ENCODE results near the gene CCDC117. TPM values are rescaled to one million over a fixed set of nuclear protein-coding genes. Genes with fewer than 3 reads are reported as not detected.

Gene CCDC117
- total RNA-seq, 1 experiment from 2014 or later, result 33.5 TPM

DNA sequence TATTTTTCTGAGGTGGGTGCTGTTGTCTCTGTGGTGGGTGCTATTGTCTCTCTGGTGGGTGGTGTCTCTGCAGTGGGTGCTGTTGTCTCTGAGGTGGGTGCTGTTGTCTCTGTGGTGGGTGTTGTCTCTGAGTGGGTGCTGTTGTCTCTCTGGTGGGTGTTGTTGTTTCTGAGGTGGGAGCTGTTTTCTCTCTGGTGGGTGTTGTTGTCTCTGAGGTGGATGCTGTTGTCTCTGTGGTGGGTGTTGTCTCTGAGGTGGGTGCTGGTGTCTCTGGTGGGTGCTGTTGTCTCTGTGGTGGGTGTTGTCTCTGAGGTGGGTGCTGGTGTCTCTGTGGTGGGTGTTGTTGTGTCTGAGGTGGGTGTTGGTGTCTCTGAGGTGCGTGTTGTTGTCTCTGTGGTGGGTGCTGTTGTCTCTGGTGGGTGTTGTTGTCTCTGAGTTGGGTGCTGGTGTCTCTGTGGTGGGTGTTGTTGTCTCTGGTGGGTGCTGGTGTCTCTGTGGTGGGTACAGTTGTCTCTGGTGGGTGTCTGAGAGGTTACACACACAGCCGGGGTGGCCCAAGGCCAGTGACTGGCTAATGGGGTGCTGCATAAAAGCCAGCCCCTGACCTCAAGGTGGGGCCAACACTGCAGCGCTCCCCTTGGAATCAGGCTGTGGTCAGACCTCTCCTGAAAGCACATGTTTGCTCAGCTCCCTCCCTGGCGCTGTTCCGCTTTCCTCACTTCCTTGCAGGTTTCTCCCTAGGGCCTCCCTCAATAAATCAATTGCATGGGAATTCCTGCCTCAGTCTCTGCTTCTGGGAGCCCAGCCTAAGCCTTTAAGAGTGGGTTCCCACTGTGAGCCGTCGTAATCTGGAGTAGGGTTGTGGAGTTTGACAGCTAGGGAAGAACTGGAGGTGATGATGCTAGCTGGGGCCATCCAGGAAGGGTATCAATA is 58.9 kb downstream of the CCDC117 start:
- no peak for DNase-seq (ENCODE audit: low spot score)
- Histone ChIP-seq H3K4me1 (ENCODE audit: insufficient read depth, low read length, poor library complexity, severe bottlenecking) (no peaks in the 10 kb centered on the region), H3K4me3 (ENCODE audit: low read depth, low read length, poor library complexity, severe bottlenecking) (no peak overlapping the region), H3K27ac (ENCODE audit: low read depth, low read length, poor library complexity, severe bottlenecking) (no peak overlapping the region), H3K9me3 (ENCODE audit: low read depth, low read length, poor library complexity, severe bottlenecking) (no peaks in the 10 kb centered on the region), H3K36me3 (ENCODE audit: insufficient read depth, low read length, poor library complexity, severe bottlenecking) (no peaks in the 10 kb centered on the region), H3K27me3 (replicated peaks; ENCODE audit: insufficient read depth, low read depth, low read length, poor library complexity) (no peaks in the 10 kb centered on the region)
- TF ChIP-seq, protein P1, sequence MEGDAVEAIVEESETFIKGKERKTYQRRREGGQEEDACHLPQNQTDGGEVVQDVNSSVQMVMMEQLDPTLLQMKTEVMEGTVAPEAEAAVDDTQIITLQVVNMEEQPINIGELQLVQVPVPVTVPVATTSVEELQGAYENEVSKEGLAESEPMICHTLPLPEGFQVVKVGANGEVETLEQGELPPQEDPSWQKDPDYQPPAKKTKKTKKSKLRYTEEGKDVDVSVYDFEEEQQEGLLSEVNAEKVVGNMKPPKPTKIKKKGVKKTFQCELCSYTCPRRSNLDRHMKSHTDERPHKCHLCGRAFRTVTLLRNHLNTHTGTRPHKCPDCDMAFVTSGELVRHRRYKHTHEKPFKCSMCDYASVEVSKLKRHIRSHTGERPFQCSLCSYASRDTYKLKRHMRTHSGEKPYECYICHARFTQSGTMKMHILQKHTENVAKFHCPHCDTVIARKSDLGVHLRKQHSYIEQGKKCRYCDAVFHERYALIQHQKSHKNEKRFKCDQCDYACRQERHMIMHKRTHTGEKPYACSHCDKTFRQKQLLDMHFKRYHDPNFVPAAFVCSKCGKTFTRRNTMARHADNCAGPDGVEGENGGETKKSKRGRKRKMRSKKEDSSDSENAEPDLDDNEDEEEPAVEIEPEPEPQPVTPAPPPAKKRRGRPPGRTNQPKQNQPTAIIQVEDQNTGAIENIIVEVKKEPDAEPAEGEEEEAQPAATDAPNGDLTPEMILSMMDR (conservative IDR thresholded peaks at IDR 0.05; ENCODE audit: low read depth, low read length), result no peak
- TF ChIP-seq EZH2 (IDR thresholded peaks at IDR 0.05; ENCODE audit: borderline replicate concordance, low read depth, low read length, poor library complexity, severe bottlenecking), result no peak
- BruUV-seq (replicated peaks), result no TSS peak
- CTCF ChIA-PET, result interaction anchor here (3.5 kb wide), 1 partner anchor 230 kb away, joined by 16 read pairs; no protein-coding TSS in a partner anchor
- POLR2A ChIA-PET (ENCODE audit: low non-redundant PET), result no interaction called here
- intact Hi-C loops (cut with micrococcal nuclease; ENCODE audit: unreplicated experiment), result no loop called here

DNA sequence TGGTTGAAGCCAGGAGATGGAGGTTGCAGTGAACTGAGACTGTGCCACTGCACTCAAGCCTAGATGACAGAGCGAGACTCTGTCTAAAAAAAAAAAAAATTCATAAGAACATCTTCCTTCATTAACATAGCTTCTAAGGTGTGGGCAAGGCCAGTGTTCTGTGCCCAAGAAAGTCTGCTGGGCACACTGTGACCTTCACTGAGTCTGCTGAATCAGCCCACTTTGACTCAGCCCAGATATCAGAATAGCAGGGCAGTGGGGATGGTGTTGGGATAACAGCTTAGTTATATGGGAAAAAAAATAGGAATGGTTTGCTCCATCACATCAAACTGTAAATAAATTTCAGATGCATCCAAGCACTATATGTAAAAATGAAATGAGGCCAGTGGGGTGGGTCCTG is 60.2 kb downstream of the CCDC117 start:
- DNase-seq (ENCODE audit: low spot score), result no peak
- Histone ChIP-seq H3K4me3 (ENCODE audit: low read depth, low read length, poor library complexity, severe bottlenecking) (no peak overlapping the region), H3K9me3 (ENCODE audit: low read depth, low read length, poor library complexity, severe bottlenecking) (no peaks in the 10 kb centered on the region), H3K4me1 (ENCODE audit: insufficient read depth, low read length, poor library complexity, severe bottlenecking) (no peaks in the 10 kb centered on the region), H3K27ac (ENCODE audit: low read depth, low read length, poor library complexity, severe bottlenecking) (no peak overlapping the region), H3K27me3 (replicated peaks; ENCODE audit: insufficient read depth, low read depth, low read length, poor library complexity) (no peaks in the 10 kb centered on the region), H3K36me3 (ENCODE audit: insufficient read depth, low read length, poor library complexity, severe bottlenecking) (no peaks in the 10 kb centered on the region)
- intact Hi-C loops (cut with micrococcal nuclease; ENCODE audit: unreplicated experiment), result no loop called here
- POLR2A ChIA-PET (ENCODE audit: low non-redundant PET), result interaction anchor here (0.7 kb wide), 1 partner anchor 459 kb away, joined by 13 read pairs; no protein-coding TSS in a partner anchor
- no TSS peak for BruUV-seq (replicated peaks)
- TF ChIP-seq EZH2 (IDR thresholded peaks at IDR 0.05; ENCODE audit: borderline replicate concordance, low read depth, low read length, poor library complexity, severe bottlenecking), result no peak
- TF ChIP-seq, protein P1 (conservative IDR thresholded peaks at IDR 0.05; ENCODE audit: low read depth, low read length), result no peak
- CTCF ChIA-PET, result no interaction called here

DNA sequence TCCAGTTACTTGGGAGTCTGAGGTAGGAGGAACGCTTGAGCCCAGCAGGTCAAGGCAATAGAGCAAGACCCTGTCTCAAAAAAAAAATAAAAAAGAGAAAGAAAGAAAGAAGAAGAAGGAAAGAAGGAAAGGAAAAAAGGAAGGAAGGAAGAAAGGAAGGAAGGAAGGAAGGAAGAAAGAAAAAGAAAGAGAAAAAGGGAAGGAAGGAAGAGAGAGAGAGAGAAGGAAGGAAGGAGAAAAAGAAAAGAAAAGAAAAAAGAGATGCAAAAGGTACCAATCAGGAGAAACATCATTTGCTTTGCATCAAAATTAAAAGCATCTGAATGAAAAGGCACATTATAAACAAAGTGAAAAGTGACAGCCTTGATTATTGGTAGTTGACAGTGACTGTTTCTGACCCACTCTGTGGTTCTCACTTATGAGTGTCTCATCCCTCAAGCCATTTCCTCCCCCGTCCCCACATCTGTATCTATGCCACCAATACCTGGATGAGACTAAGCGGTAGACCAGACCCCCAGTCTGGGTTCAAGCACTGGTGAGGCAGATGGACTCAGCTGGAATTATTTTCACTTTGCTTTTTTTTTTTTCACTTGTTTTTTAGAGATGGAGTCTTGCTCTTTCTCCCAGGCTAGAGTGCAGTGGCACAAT is 60.9 kb downstream of the CCDC117 start:
- no peak for DNase-seq (ENCODE audit: low spot score)
- POLR2A ChIA-PET (ENCODE audit: low non-redundant PET), result interaction anchor here (0.7 kb wide), 2 partner anchors 233 to 460 kb away, joined by 4 to 13 read pairs; no protein-coding TSS in a partner anchor
- BruUV-seq (replicated peaks), result no TSS peak
- CTCF ChIA-PET, result no interaction called here
- Histone ChIP-seq H3K4me3 (ENCODE audit: low read depth, low read length, poor library complexity, severe bottlenecking) (no peak overlapping the region), H3K4me1 (ENCODE audit: insufficient read depth, low read length, poor library complexity, severe bottlenecking) (no peaks in the 10 kb centered on the region), H3K27me3 (replicated peaks; ENCODE audit: insufficient read depth, low read depth, low read length, poor library complexity) (no peaks in the 10 kb centered on the region), H3K36me3 (ENCODE audit: insufficient read depth, low read length, poor library complexity, severe bottlenecking) (no peaks in the 10 kb centered on the region), H3K27ac (ENCODE audit: low read depth, low read length, poor library complexity, severe bottlenecking) (no peak overlapping the region), H3K9me3 (ENCODE audit: low read depth, low read length, poor library complexity, severe bottlenecking) (no peaks in the 10 kb centered on the region)
- intact Hi-C loops (cut with micrococcal nuclease; ENCODE audit: unreplicated experiment), result no loop called here
- TF ChIP-seq EZH2 (IDR thresholded peaks at IDR 0.05; ENCODE audit: borderline replicate concordance, low read depth, low read length, poor library complexity, severe bottlenecking), result no peak
- TF ChIP-seq, protein P1 (conservative IDR thresholded peaks at IDR 0.05; ENCODE audit: low read depth, low read length), result no peak
